Measurements from ENCODE around the gene DGKD.

DNA sequence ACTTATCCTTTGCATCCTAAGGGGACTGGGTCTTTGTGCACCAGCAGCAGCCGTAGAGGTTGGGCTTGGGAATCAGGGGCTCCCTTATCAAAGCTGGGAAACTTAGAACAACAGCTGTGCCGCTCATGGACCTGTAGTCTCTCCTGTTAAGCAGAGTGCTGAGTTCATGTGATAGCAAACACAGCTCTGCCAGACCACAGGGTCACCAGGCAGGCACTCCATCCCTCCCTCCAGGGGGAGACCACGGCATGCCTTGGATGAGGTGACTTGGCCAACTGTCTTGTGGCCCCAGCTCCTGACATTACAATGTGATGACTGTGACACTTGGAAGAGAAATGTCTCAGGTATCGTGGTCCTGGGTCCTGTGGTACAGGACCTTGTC lies 60.0 kb downstream of the DGKD start:
- TF ChIP-seq EZH2phosphoT487 (IDR thresholded peaks at IDR 0.05; ENCODE audit: low read depth), result no peak
- TF ChIP-seq, protein P1, sequence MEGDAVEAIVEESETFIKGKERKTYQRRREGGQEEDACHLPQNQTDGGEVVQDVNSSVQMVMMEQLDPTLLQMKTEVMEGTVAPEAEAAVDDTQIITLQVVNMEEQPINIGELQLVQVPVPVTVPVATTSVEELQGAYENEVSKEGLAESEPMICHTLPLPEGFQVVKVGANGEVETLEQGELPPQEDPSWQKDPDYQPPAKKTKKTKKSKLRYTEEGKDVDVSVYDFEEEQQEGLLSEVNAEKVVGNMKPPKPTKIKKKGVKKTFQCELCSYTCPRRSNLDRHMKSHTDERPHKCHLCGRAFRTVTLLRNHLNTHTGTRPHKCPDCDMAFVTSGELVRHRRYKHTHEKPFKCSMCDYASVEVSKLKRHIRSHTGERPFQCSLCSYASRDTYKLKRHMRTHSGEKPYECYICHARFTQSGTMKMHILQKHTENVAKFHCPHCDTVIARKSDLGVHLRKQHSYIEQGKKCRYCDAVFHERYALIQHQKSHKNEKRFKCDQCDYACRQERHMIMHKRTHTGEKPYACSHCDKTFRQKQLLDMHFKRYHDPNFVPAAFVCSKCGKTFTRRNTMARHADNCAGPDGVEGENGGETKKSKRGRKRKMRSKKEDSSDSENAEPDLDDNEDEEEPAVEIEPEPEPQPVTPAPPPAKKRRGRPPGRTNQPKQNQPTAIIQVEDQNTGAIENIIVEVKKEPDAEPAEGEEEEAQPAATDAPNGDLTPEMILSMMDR (IDR thresholded peaks at IDR 0.05; ENCODE audit: low read depth, low read length), result no peak

Measured in OCI-LY3 (cell line).